GM08714 (cell line): Measurements from ENCODE around the gene ZNF185.

ENCODE experiments used
- H3K4me3 ChIP-seq: fragments of 200-500 bp; sonication (Bioruptor generic); 2 replicates; pipeline ENCODE4 v1.5.1; 2014; ENCODE audit warnings: mild to moderate bottlenecking, low read length, inconsistent platforms
- ZNF274 ChIP-seq: IDR thresholded peaks from 2 replicates; pipeline ENCODE4 v1.6.1; 2012; ENCODE audit warnings: mild to moderate bottlenecking, low read depth, low read length

ZNF185 gene

GRCh38 chrX:152897222-152898131 is at the start of gene ZNF185:
TSS of gene ZNF185 (plus strand) at chrX:152898067. CDS start at chrX:152914490, 16,423 bp downstream.
- TF ChIP-seq ZNF274, result no peak
- no peak within 1 kb of the TSS for H3K4me3 ChIP-seq

- no peak for TF ChIP-seq ZNF274
- H3K4me3 ChIP-seq, result no peak overlapping the region
Observed at GRCh38 chrX:152850465-152850864, 47.4 kb upstream of the ZNF185 start.

DNA sequence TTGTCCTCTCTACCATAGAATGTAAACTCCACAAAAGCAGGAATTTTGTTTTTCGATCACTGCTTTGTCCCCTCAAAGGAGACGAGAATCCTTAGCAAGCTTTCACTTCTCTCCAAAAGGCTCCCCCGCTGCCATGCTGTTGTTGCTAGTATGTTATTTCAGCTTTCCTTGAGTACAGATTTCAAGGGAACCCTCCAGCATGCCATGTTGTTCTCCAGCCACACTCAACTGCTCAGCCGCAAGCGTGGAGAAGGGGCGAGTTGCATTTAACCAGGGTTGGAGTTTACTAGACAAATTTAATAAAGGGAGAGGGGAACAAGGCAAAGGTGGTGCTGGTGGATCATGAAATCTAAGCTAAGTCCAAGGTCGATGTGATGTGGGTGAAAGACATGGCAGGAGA is 43.9 kb upstream of the ZNF185 start:
- no peak for TF ChIP-seq ZNF274
- H3K4me3 ChIP-seq, result no peak overlapping the region

DNA sequence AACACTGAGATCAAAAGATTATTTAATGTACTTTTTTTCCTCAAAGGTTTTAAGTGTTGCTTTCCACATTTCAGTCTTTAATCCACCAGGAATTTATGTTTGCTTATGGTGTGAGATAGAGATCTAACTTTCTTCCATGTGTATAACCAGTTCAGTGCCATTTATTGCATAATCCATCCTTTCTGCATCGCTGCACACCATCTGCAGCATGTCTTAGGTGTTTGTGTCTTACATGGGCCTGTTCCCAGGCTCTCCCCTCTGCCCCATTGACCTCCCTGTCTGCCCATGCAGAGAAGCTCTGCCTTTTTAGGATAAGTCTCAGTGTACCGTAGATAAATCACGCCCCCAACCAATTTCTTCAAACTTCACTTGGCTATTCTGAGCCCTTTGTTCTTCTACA is 36.8 kb upstream of the ZNF185 start:
- no peak for TF ChIP-seq ZNF274
- H3K4me3 ChIP-seq, result no peak overlapping the region

DNA sequence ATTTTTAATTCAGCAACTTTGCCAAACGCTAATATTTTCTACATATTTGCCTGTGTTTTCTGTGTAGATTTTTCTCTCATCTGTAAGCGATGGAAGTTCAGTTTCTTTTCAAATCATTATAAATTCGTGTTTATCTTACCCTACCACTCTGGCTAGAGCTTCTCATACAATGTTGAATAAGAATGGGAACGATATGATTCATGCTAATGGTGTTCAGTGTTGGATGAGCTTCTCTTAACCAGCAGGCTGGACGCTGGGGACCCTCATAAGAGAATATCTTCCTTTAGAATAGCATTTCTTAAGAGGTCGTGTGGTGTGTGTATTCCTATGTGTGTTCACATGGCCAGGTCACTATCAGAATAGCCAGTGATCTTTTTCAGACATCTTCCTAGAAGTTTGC is 36.0 kb upstream of the ZNF185 start:
- TF ChIP-seq ZNF274, result no peak
- H3K4me3 ChIP-seq, result no peak overlapping the region

GRCh38 chrX:152865232-152865920 is 32.5 kb upstream of the ZNF185 start:
- TF ChIP-seq ZNF274, result no peak
- H3K4me3 ChIP-seq, result no peak overlapping the region

GRCh38 chrX:152866386-152866785 is 31.5 kb upstream of the ZNF185 start:
- H3K4me3 ChIP-seq, result no peak overlapping the region
- no peak for TF ChIP-seq ZNF274

- H3K4me3 ChIP-seq, result no peak overlapping the region
- TF ChIP-seq ZNF274, result no peak
Observed at GRCh38 chrX:152869972-152870371, 27.9 kb upstream of the ZNF185 start.

GRCh38 chrX:152871260-152871659 is 26.6 kb upstream of the ZNF185 start:
- no peak for TF ChIP-seq ZNF274

DNA sequence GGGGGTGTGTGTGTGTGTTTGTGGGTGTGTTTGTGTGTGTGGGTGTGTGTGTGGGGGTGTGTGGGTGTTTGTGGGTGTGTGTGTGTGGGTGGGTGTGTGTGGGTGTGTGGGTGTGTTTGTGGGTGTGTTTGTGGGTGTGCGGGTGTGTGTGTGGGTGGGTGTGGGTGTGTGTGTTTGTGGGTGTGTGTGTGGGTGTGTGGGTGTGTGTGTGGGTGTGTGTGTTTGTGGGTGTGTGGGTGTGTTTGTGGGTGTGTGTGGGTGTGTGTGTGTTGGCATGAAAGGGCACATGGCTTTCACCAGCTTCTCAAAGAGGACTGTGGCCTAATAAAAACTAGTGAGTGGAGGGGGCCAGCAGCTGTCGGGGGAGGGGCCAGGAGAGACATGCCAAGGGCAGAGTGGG is 25.3 kb upstream of the ZNF185 start:
- H3K4me3 ChIP-seq, result no peak overlapping the region
- TF ChIP-seq ZNF274, result no peak

More at GRCh38 chrX:152871260-152871659, 26.6 kb upstream of the ZNF185 start:
- H3K4me3 ChIP-seq, result no peak overlapping the region

- H3K4me3 ChIP-seq, result no peak overlapping the region
- TF ChIP-seq ZNF274, result no peak
Observed at GRCh38 chrX:152873361-152873760, 24.5 kb upstream of the ZNF185 start.

- no peak overlapping the region for H3K4me3 ChIP-seq
- no peak for TF ChIP-seq ZNF274
Observed at GRCh38 chrX:152876931-152877840, 20.7 kb upstream of the ZNF185 start.

DNA sequence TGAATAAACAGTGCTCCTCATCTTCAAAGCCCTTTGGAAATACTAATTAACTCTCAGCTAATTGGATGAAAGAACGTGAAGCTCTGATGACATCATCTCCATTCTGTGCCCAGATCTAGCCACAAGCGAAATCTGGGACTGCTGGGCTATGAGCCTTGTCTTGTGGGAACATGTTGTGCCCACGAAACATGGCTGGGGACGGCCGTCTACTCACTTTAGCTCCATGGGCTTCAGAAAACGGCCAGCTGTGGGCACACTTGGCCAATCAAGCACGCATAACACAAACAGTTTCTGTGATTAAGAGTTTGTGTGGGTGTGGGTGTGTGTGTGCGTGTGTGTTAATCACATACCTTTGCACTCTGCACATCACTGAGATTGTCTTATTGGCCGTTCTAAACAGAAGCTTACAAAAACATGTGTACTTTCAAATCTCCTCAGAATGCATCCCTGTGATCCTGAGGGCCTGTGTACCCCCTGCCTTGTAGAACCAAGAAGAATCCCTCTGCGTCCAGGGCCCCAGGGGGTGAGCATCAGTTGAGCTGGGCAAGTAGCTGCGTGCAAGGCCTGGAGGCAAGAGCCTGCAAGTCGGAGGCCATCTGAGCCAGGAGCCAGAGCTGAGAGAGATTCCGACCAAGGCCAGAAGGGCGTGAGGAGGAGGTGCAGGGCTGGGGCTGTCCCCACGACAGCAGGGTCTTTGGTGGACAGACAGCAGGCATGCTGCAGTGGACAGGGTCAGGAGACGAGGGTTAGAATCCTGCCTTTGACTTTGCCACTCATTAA is 18.7 kb upstream of the ZNF185 start:
- TF ChIP-seq ZNF274, result no peak
- no peak overlapping the region for H3K4me3 ChIP-seq

DNA sequence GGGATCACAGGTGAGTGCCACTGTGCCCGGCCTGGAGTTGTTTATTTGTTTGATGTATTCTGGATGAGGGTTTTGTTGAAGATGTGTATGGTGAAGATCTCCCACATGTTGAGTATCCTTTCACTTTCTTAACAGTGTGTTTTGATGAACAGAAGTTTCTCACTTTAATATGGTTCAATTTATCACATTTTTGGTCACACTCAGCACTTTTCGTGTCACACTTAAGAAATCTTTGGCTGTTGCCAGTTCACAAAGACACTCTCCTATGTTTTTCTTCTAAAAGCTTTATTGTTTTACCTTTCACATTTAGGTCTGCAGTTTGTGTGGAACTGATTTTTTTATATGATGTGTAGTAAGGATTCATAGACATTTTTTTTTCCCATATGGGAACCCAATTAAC is 16.6 kb upstream of the ZNF185 start:
- TF ChIP-seq ZNF274, result no peak
- H3K4me3 ChIP-seq, result no peak overlapping the region
